Activated naive CD4-positive, alpha-beta T cell treated with anti-CD3 and anti-CD28 coated beads, Interleukin-2, amount 10 ng/mL, durations not matched to agents 7 days and 5 days (primary cell): ENCODE results near the gene TEX22.
A peak's percentile ranks its signal among the peaks of the same experiment; 100 is the strongest.

ENCODE experiments used
- CTCF ChIA-PET: fragments of 350-600 bp; sonication (Branson Sonifier 250); formaldehyde crosslinking; loops from one replicate; lab custom pipeline; 2021; ENCODE audit warnings: antibody characterized with exemption; lab: Charles Lee
- DNase-seq: peaks from one replicate; pipeline ENCODE4 v3.0.0-alpha.2; 2020
- H3K27ac Mint-ChIP-seq: one replicate; pipeline ENCODE4 v1.8.0; 2021; ENCODE audit warnings: mild to moderate bottlenecking, moderate library complexity, mixed read lengths
- H3K27me3 Mint-ChIP-seq: one replicate; pipeline ENCODE4 v1.8.0; 2021; ENCODE audit warnings: mild to moderate bottlenecking, mixed read lengths
- H3K36me3 Mint-ChIP-seq: one replicate; pipeline ENCODE4 v1.8.0; 2021; ENCODE audit warnings: mixed read lengths
- H3K4me1 Mint-ChIP-seq: one replicate; pipeline ENCODE4 v1.8.0; 2021; ENCODE audit warnings: mixed read lengths
- H3K4me3 Mint-ChIP-seq: one replicate; pipeline ENCODE4 v1.8.0; 2021; ENCODE audit warnings: mild to moderate bottlenecking, moderate library complexity, mixed read lengths
- H3K9me3 Mint-ChIP-seq: one replicate; pipeline ENCODE4 v1.8.0; 2021; ENCODE audit warnings: mixed read lengths

Gene TEX22

DNA sequence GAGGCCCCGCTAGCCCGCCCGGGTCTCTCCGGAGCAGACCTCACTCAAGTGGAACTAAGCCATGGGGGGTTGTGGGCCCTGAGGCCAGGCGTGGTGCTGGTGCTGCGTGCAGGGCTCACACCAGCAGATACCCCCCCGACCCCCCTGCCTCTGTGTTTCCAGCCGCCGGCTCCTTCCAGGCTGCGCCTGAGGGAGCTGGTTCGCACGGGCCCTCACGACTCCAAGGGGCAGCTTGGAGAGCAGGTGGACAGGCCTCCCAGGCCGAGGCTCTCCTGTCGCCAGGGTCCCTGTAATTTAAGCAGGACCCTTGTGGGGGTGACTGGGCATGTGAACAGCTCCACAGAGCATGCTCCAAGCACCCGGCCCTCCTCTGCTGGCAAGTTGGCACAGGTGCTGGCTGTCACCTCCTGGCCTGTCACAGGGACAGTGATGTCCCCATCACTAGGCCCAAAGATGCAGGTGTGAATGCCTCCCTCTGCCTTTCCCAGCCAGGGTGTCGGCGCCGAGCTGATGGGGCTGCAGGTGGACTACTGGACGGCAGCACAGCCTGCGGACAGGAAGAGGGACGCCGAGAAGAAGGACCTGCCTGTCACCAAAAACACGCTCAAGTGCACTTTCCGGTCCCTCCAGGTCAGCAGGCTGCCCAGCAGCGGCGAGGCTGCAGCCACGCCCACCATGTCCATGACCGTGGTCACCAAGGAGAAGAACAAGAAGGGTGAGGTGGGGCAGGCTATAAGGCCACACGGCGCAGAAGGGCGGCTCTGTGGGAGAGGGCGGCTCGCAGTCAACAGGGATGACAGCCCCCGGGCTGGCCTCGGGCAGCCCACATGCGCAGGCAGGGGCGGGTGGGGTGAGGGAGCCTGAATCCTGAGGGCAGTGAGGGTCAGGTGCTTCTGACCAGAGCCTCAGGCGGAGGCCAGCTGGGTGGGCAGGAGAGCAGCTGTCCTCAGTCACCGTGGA is 5.9 kb upstream of the TEX22 start:
- no peak for DNase-seq
- H3K4me3 Mint-ChIP-seq: no peak overlapping the region
- peaks cover 2% of the 10 kb centered on the region for H3K36me3 Mint-ChIP-seq
- H3K9me3 Mint-ChIP-seq: no peaks in the 10 kb centered on the region
- H3K27ac Mint-ChIP-seq: no peak overlapping the region
- peaks cover 18% of the 10 kb centered on the region for H3K4me1 Mint-ChIP-seq
- H3K27me3 Mint-ChIP-seq: no peaks in the 10 kb centered on the region
- CTCF ChIA-PET: interaction anchor here (0.5 kb wide), 1 partner anchor 594 kb away, joined by 3 read pairs; no protein-coding TSS in a partner anchor

DNA sequence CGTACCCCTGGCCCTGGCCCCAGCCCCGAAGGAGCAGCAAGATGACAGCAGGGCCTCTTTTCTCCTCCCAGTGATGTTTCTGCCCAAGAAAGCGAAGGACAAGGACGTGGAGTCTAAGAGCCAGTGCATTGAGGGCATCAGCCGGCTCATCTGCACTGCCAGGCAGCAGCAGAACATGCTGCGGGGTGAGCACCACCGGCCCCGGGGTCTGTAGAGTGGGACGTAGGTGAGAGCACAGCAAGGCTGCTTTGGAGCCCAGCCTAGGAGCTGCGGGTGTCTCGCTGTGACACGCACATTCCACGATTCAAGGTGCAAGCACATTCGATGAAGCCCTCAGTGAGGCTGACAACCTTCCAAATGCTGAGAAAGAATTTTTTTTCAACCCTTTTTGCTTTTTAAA is 5.2 kb upstream of the TEX22 start:
- Mint-ChIP-seq H3K9me3 (no peaks in the 10 kb centered on the region), H3K4me3 (no peak overlapping the region), H3K36me3 (peaks cover 3% of the 10 kb centered on the region), H3K27ac (no peak overlapping the region), H3K27me3 (no peaks in the 10 kb centered on the region), H3K4me1 (peaks cover 23% of the 10 kb centered on the region)
- CTCF ChIA-PET: no interaction called here
- DNase-seq: no peak

DNA sequence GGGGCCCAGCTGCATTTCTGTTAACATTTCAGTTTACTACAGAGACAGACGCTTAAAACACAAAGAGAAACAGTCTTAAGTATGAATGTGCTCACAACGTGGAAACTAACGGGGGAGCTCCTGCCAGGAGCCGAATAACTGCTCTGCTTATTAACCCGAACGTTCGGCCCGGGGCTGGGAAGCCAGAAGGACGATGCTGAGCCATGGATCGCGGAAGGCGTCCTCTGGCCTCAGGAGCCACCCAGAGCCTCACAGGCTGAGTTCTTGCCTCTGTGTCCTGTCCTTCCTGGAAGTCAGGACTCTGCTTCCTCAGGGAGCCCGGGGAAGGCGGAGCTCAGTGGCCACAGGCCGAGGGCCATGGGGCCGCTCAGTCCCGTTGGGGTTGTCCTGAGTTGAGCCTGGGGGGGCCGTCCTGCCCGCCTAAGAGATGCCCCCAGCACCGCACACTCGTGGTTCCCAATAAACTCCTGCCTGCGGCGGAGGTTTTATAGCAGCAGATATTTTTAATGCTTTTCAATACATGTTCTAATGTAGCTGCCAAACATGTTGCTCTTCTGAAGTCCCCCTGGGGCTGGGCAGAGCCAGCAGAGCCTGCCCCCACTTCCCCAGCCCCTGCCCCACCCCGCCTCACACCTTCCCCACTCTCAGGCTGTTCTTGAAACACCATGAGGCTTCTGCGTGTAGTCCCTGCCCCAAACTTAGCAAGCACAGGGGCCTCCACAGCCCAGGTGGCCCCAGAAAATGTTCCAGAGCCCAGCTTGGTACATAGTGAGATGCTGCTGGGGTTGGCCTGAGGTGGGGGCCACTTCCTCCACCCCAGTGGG is 3.4 kb upstream of the TEX22 start:
- peaks cover 30% of the 10 kb centered on the region for H3K4me1 Mint-ChIP-seq
- no peaks in the 10 kb centered on the region for H3K9me3 Mint-ChIP-seq
- CTCF ChIA-PET: no interaction called here
- H3K36me3 Mint-ChIP-seq: peaks cover 12% of the 10 kb centered on the region
- no peak overlapping the region for H3K27ac Mint-ChIP-seq
- no peak for DNase-seq
- no peak overlapping the region for H3K4me3 Mint-ChIP-seq
- no peaks in the 10 kb centered on the region for H3K27me3 Mint-ChIP-seq

DNA sequence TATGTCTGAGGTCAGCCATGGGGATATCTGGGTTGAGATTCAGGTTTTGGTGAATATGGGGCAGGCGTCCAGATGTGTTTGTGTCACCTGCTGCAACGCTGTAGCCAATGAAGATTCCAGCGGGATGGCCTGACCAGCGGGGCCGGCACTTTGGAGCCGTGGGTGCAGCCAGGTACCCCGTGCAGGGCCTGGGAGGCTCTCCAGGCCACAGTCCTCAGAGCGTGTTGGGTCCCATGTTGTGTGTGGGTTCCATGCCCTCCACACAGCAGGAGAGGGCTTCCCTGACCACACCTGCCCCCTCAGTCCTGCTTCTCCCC is 2.8 kb upstream of the TEX22 start:
- Mint-ChIP-seq H3K4me1 (peaks cover 30% of the 10 kb centered on the region), H3K27me3 (no peaks in the 10 kb centered on the region), H3K27ac (no peak overlapping the region), H3K9me3 (peaks cover 3% of the 10 kb centered on the region), H3K4me3 (no peak overlapping the region), H3K36me3 (peaks cover 17% of the 10 kb centered on the region)
- DNase-seq: no peak
- CTCF ChIA-PET: no interaction called here

DNA sequence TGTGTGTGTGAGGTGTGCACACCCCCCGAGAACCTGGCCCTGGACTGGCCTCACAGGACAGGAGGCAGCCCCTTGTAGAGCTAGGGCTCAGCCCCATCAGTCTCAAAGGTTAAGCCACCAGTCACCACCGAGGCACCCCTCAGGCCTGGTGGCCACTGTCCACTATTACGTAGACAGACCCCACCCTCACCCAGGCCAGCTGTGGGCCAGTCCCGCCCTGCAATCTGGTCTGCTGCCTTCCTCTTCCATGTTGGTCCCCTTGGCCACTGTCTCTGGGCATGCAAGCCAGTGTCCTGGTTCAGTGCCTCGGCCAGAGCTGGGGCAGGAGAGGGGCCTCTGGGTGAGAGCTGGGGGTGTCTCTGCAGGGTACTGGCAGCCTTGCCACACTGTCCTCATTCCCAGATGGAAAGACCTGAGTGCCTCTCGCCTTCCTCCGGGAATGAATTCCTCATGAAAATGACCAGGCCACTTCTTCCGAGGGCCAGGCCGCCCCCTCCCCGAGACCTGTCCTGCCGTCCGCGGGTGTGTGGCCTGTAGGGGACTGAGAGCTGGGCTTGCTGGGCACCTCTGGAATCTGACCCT is 897 bp upstream of the TEX22 start:
- H3K36me3 Mint-ChIP-seq: peaks cover 32% of the 10 kb centered on the region
- peaks cover 31% of the 10 kb centered on the region for H3K4me1 Mint-ChIP-seq
- H3K4me3 Mint-ChIP-seq: peak overlapping the region; percentile 63
- peaks cover 8% of the 10 kb centered on the region for H3K9me3 Mint-ChIP-seq
- H3K27ac Mint-ChIP-seq: peak overlapping the region; percentile 82
- no peaks in the 10 kb centered on the region for H3K27me3 Mint-ChIP-seq
- no peak for DNase-seq
- CTCF ChIA-PET: interaction anchor here (0.7 to 1.0 kb wide), 2 partner anchors 9 to 93 kb away, joined by 3 read pairs; no protein-coding TSS in a partner anchor

DNA sequence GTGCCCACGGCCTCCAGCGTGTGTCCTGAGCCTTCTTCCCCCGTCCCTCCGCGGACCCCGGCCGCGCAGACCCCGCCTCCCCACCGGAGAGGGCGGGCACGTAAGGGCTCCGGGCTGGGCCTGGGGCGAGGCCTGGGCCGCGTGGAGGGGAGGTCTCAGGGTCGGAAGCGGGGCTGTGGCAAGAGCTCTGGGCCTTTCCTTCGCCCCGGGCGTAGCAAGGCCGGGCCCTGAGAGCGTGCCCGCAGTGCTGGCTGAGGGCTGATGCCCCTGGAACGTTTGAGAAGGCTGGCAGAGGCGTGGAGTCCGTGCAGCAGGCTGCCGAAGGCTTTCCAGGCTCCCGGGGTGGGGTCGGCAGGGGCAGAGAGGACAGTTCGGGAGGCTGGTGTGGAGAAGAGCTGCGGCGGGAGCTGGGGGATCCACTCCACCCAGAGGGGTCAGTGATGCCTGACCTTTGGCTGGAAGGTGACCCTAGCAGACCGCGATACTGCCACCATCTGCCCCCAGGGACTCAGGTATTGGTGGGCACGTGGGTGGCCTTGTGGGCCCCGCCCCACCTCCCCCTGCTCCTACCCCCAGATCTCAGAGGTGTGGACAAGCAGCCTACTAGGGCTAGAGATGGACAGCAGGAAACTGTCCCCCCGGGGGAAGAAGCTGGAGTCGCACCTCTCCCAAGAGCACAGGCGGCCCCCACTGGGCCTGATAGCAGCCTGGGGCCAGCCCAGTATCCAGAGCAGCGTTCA is 558 bp downstream of the TEX22 start:
- peak overlapping the region; percentile 88 for H3K27ac Mint-ChIP-seq
- CTCF ChIA-PET: no interaction called here
- H3K4me1 Mint-ChIP-seq: peaks cover 39% of the 10 kb centered on the region
- peaks cover 8% of the 10 kb centered on the region for H3K9me3 Mint-ChIP-seq
- peak overlapping the region; percentile 87 for H3K4me3 Mint-ChIP-seq
- H3K36me3 Mint-ChIP-seq: peaks cover 33% of the 10 kb centered on the region
- peak; percentile 69 for DNase-seq
- H3K27me3 Mint-ChIP-seq: no peaks in the 10 kb centered on the region

DNA sequence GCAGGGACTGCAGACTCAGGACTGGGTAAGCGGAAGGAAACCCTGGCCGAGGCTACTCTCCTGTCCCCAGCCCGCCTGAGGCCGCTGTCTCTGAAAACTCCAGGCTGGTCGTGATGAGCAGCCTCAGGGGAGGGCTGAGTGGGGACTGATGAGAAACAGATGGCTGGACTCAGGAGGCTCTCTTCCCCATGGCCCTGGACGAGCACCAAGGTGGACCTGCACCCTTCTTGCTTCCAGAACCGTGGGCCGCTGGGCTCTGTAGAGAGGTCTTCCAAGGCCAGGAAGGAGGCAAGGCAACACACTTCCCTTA is 1.1 kb downstream of the TEX22 start:
- CTCF ChIA-PET: no interaction called here
- H3K27ac Mint-ChIP-seq: peak overlapping the region; percentile 60
- peaks cover 8% of the 10 kb centered on the region for H3K9me3 Mint-ChIP-seq
- peaks cover 34% of the 10 kb centered on the region for H3K36me3 Mint-ChIP-seq
- DNase-seq: no peak
- H3K4me1 Mint-ChIP-seq: peaks cover 44% of the 10 kb centered on the region
- peak overlapping the region; percentile 87 for H3K4me3 Mint-ChIP-seq
- no peaks in the 10 kb centered on the region for H3K27me3 Mint-ChIP-seq

DNA sequence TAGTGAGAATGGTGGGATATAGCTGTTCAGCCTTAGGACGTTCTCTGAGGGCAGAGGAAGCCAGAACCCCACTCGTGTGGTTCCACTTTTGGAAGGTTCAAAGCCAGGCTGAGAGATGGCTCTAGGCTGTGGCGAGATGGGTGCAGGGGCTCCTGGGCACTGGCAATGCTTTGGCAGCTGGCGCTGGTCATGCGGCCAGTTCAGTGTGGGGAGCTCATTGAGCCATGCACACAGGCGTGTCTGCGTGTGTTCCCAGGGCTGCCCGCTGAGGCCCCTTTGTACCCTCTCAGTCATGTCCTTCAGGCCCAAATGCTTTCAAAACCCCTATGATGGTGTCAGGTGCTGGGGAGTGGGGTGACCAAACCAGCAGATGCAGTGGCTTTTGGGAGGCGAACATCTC is 1.7 kb downstream of the TEX22 start:
- H3K36me3 Mint-ChIP-seq: peaks cover 38% of the 10 kb centered on the region
- DNase-seq: no peak
- peaks cover 4% of the 10 kb centered on the region for H3K27me3 Mint-ChIP-seq
- no peak overlapping the region for H3K27ac Mint-ChIP-seq
- peaks cover 8% of the 10 kb centered on the region for H3K9me3 Mint-ChIP-seq
- H3K4me3 Mint-ChIP-seq: peak overlapping the region; percentile 87
- CTCF ChIA-PET: no interaction called here
- H3K4me1 Mint-ChIP-seq: peaks cover 50% of the 10 kb centered on the region

DNA sequence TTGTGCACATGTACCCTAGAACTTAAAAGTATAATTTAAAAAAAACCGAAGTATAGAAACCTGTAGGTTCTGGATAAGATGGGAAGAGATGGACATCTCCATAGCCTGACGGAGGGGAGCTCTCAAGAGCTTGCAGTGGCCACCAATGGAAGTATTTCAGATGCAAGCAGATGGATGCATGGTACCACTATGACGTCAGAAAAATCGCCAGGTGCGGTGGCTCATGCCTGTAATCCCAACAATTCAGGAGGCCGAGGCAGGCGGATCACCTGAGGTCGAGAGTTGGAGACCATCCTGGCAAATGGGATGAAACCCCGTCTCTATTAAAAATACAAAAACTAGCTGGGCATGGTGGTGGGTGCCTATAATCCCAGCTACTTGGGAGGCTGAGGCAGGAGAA is 3.4 kb downstream of the TEX22 start:
- peaks cover 56% of the 10 kb centered on the region for H3K4me1 Mint-ChIP-seq
- H3K27ac Mint-ChIP-seq: no peak overlapping the region
- H3K36me3 Mint-ChIP-seq: peaks cover 38% of the 10 kb centered on the region
- DNase-seq: no peak
- H3K9me3 Mint-ChIP-seq: peaks cover 8% of the 10 kb centered on the region
- H3K27me3 Mint-ChIP-seq: peaks cover 11% of the 10 kb centered on the region
- CTCF ChIA-PET: no interaction called here
- H3K4me3 Mint-ChIP-seq: no peak overlapping the region

DNA sequence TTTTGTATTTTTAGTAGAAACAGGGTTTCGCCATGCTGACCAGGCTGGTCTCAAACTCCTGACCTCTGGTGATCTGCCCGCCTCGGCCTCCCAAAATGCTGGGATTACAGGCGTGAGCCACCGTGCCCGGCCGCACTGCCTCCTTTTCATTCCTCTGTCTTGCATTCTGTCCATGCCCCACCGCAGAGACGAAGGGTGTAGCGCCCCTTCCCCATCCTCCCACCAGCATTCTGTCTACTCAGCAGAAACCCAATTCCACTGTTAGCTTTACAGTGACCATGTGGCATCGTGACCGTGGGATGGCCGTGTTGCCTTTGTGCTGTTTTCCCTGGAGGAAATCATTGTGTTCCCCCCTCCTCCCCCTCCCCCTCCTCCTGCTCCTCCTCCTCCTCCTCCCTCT is 10.3 kb downstream of the TEX22 start:
- Mint-ChIP-seq H3K4me3 (no peak overlapping the region), H3K4me1 (peaks cover 29% of the 10 kb centered on the region), H3K36me3 (peaks cover 5% of the 10 kb centered on the region), H3K27me3 (peaks cover 76% of the 10 kb centered on the region), H3K9me3 (no peaks in the 10 kb centered on the region), H3K27ac (no peak overlapping the region)
- CTCF ChIA-PET: interaction anchor here (1.0 to 1.6 kb wide), 2 partner anchors 82 to 1009 kb away, joined by 4 read pairs; no protein-coding TSS in a partner anchor
- no peak for DNase-seq

DNA sequence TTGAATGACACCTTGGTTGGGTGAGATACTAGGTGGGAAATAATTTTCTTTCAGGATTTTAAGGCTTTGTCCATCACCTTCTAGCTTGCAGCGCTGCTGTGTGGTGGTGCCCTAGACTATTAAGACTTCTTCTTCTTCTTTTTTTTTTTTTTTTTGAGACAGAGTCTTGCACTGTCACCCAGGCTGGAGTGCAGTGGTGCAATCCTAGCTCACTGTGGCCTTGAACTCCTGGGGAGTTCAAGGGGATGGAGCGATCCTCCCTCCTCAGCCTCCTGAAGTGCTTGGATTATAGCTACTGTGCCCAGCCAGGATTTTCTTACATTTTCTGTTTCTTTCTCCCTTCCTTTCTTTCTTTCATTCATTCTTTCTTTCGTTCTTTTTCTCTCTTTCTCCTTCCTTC is 11.0 kb downstream of the TEX22 start:
- Mint-ChIP-seq H3K36me3 (peaks cover 4% of the 10 kb centered on the region), H3K4me3 (no peak overlapping the region), H3K27ac (no peak overlapping the region), H3K9me3 (no peaks in the 10 kb centered on the region), H3K4me1 (peaks cover 22% of the 10 kb centered on the region), H3K27me3 (peaks cover 84% of the 10 kb centered on the region)
- CTCF ChIA-PET: interaction anchor here (0.6 to 1.6 kb wide), 3 partner anchors 71 to 1008 kb away, joined by 4 read pairs; no protein-coding TSS in a partner anchor
- no peak for DNase-seq

DNA sequence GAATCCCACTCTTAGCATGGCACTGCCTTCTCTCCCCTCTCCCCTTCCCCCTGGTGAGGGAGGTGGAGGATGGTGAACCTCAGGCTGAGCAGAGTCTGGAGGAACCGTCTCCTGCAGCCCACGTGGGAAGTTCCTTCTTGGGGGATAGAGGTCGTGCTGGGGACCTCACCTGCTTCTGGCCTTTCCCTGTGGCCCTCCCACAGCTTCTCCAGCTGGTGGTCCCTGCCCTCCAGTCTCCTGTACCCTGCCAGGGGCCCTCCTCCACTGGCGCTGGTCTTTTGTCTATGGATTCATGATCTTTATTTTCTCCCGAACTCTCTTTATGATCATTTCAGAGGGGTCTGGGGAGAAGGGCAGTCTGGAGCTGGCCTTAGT is 12.3 kb downstream of the TEX22 start:
- Mint-ChIP-seq H3K27me3 (peaks cover 83% of the 10 kb centered on the region), H3K9me3 (no peaks in the 10 kb centered on the region), H3K4me3 (no peak overlapping the region), H3K4me1 (peaks cover 16% of the 10 kb centered on the region), H3K27ac (no peak overlapping the region), H3K36me3 (no peaks in the 10 kb centered on the region)
- peak; percentile 13 for DNase-seq
- CTCF ChIA-PET: no interaction called here

DNA sequence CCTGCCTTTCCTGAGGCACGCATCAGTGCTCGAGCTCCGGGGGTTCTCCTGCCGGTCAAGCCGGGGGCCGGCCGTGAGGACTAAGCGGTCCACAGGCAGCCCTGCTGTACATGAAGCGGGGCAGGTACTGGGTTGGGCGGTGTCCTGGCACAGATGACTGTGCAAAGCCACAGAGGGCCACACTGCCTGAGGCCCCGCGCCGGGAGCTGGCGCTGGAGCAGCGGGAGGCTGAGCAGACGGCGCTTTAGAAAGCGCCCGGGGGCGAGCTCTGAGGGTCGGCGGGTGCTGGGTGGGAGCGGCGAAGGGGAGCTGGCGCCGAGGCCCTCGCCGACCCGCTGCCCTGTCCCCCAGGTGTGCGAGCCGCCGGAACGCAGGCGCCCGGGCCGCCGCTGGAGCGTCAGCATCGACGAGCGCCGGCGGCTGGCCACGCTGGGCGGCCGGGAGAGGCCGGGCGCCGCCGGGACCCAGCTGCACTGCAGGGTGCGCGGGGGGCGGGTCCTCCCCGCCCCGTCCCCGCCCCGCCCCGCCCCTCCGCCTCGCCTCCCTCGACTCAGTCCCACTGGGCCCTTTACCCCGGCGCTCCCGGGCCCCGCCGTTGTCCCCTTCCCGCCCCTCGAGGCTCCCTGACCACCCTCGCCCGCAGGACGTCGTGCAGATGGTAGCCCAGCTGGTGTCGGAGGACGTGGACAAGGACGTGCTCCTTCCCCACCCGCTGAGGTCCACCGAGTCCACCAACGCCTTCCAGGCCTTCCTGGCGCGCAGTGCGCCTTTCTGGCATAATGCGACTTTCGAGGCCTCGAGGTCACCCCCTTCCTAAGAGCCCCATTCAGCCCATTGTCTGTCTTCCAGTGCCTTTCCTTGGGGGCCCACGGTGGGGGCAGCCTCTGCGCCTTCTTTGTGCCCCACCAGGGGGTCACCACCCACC is 12.9 kb downstream of the TEX22 start:
- H3K4me3 Mint-ChIP-seq: no peak overlapping the region
- peaks cover 82% of the 10 kb centered on the region for H3K27me3 Mint-ChIP-seq

More for the DNA sequence above, 12.9 kb downstream of the TEX22 start:
- DNase-seq: peak; percentile 46
- CTCF ChIA-PET: interaction anchor here (0.9 kb wide), 1 partner anchor 242 kb away, joined by 3 read pairs; no protein-coding TSS in a partner anchor
- Mint-ChIP-seq H3K4me1 (peaks cover 16% of the 10 kb centered on the region), H3K9me3 (no peaks in the 10 kb centered on the region), H3K36me3 (no peaks in the 10 kb centered on the region), H3K27ac (no peak overlapping the region)
